GM19351 (cell line): Measurements from ENCODE around the gene JARID2.

Experiments used
- ATAC-seq: cut with Tn5 transposase; IDR thresholded peaks from one replicate; pipeline ENCODE4 v1.9.1; 2021; ENCODE audit warnings: mild to moderate bottlenecking, moderate library complexity; ENCODE audit not compliant: unreplicated experiment

The JARID2 gene

GRCh38 chr6:15245361-15246216 is at the start of gene JARID2:
Gene JARID2 (plus strand): TSS chr6:15246069. CDS start chr6:15246540, 471 bp downstream.
- ATAC-seq, result peak; percentile 51

- no peak for ATAC-seq
Measured at GRCh38 chr6:15200087-15200486, 45.8 kb upstream of the JARID2 start.

- no peak for ATAC-seq
Measured at GRCh38 chr6:15205321-15205720, 40.5 kb upstream of the JARID2 start.

- ATAC-seq, result no peak
Measured at GRCh38 chr6:15206887-15207286, 39.0 kb upstream of the JARID2 start.

- ATAC-seq, result no peak
Measured at GRCh38 chr6:15207923-15208322, 37.9 kb upstream of the JARID2 start.

GRCh38 chr6:15213838-15214400 is 31.9 kb upstream of the JARID2 start:
- no peak for ATAC-seq

- no peak for ATAC-seq
Measured at GRCh38 chr6:15218401-15218800, 27.5 kb upstream of the JARID2 start.

- no peak for ATAC-seq
Measured at GRCh38 chr6:15220062-15220461, 25.8 kb upstream of the JARID2 start.

- ATAC-seq, result no peak
Measured at GRCh38 chr6:15227827-15228318, 18.0 kb upstream of the JARID2 start.

GRCh38 chr6:15230827-15231226 is 15.0 kb upstream of the JARID2 start:
- no peak for ATAC-seq

- no peak for ATAC-seq
Measured at GRCh38 chr6:15232836-15233510, 12.9 kb upstream of the JARID2 start.

- no peak for ATAC-seq
Measured at GRCh38 chr6:15234068-15234758, 11.7 kb upstream of the JARID2 start.

GRCh38 chr6:15239616-15240364 is 6.1 kb upstream of the JARID2 start:
- ATAC-seq, result no peak

- no peak for ATAC-seq
Measured at GRCh38 chr6:15242503-15242902, 3.4 kb upstream of the JARID2 start.

GRCh38 chr6:15242937-15243614 is 2.8 kb upstream of the JARID2 start:
- ATAC-seq, result no peak

GRCh38 chr6:15243910-15244619 is 1.8 kb upstream of the JARID2 start:
- no peak for ATAC-seq

GRCh38 chr6:15244620-15245360 is 1.1 kb upstream of the JARID2 start:
- ATAC-seq, result peak; percentile 27

GRCh38 chr6:15246217-15246665 is 372 bp downstream of the JARID2 start:
- no peak for ATAC-seq
